ENCODE measurements around the gene SPEF2. TPM values are rescaled to one million over a fixed set of nuclear protein-coding genes. Genes with fewer than 3 reads are reported as not detected.

Gene SPEF2
- total RNA-seq, 2 experiments from 2014 or later, result 0.03 TPM; not detected in 1

DNA sequence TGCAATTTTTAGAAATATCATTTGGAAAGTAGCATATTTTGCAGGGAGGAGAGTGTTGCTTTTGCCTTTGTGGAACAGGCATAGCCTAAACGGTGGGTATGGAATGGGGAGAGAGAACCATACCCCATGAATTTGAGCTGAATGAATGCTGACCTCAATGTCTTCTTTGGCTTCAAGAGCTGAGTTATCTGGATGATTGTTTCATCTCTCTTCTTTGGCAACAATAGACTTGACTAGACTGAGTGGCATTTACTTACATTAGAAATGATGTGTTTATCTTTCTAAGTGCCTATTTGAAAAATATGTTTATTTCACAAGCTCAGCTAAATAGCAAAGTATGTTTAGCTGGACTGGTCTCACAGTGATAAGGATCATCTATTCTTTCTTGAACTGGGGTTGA lies 42.8 kb downstream of the SPEF2 start:
- peak overlapping the region; percentile 59; the same call in 1 of the 2 replicates for H2AFZ ChIP-seq (ENCODE audit: low read length)
- no peaks in the 10 kb centered on the region for H4K20me1 ChIP-seq (ENCODE audit: insufficient read depth, low read length)
- no peak overlapping the region for H3K4me2 ChIP-seq (ENCODE audit: low read length)
- no peak for DNase-seq (ENCODE audit: low spot score)
- no peaks in the 10 kb centered on the region for H3K9me2 ChIP-seq (ENCODE audit: insufficient read depth, low read length)
- no peak overlapping the region for H3K27ac ChIP-seq (ENCODE audit: low read depth, low read length, poor library complexity, severe bottlenecking)
- peaks cover 14% of the 10 kb centered on the region for H3K4me1 ChIP-seq (ENCODE audit: insufficient read depth, low read length, poor library complexity, severe bottlenecking)
- no peaks in the 10 kb centered on the region for H3K36me3 ChIP-seq (ENCODE audit: insufficient read depth, low read length)
- no TSS peak for BruUV-seq (replicated peaks)
- intact Hi-C loops (cut with micrococcal nuclease; ENCODE audit: unreplicated experiment), result no loop called here
- no peak overlapping the region for H3K4me3 ChIP-seq (ENCODE audit: low read depth, low read length, poor library complexity, severe bottlenecking)
- CTCF ChIA-PET (ENCODE audit: unreplicated experiment), result no interaction called here
- POLR2A ChIA-PET, result interaction anchor here (0.5 to 3.1 kb wide), 4 partner anchors 8 to 713 kb away, joined by 3 to 10 read pairs (median 4); no protein-coding TSS in a partner anchor
- peaks cover under 1% of the 10 kb centered on the region; the same call in 1 of the 2 replicates for H3K9me3 ChIP-seq (ENCODE audit: low read length)
- TF ChIP-seq EZH2phosphoT487 (IDR thresholded peaks at IDR 0.05; ENCODE audit: borderline replicate concordance, low read depth, low read length), result no peak
- TF ChIP-seq, protein P1, sequence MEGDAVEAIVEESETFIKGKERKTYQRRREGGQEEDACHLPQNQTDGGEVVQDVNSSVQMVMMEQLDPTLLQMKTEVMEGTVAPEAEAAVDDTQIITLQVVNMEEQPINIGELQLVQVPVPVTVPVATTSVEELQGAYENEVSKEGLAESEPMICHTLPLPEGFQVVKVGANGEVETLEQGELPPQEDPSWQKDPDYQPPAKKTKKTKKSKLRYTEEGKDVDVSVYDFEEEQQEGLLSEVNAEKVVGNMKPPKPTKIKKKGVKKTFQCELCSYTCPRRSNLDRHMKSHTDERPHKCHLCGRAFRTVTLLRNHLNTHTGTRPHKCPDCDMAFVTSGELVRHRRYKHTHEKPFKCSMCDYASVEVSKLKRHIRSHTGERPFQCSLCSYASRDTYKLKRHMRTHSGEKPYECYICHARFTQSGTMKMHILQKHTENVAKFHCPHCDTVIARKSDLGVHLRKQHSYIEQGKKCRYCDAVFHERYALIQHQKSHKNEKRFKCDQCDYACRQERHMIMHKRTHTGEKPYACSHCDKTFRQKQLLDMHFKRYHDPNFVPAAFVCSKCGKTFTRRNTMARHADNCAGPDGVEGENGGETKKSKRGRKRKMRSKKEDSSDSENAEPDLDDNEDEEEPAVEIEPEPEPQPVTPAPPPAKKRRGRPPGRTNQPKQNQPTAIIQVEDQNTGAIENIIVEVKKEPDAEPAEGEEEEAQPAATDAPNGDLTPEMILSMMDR (conservative IDR thresholded peaks at IDR 0.05; ENCODE audit: low read length), result no peak
- no peaks in the 10 kb centered on the region for H3K79me2 ChIP-seq (ENCODE audit: insufficient read depth, low read depth, low read length)

DNA sequence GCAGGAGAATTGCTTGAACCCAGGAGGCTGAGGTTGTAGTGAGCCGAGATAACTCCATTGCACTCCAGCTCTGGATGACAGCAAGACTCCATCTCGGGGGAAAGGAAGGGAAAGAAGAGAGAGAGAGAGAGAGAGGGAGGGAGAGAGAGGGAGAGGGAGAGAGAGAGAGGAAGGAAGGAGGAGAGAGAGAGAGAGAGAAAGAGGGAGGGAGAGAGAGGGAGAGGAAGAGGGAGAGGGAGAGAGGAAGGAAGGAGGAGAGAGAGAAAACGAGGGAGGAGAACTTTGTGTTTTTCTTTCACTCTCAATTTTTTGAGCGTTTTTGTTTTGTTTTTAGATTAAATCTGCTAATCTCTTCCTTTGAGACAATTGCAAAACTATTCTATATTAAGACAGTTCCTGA lies 46.9 kb downstream of the SPEF2 start:
- Histone ChIP-seq H3K79me2 (ENCODE audit: insufficient read depth, low read depth, low read length) (no peaks in the 10 kb centered on the region), H3K9me2 (ENCODE audit: insufficient read depth, low read length) (no peaks in the 10 kb centered on the region), H3K27ac (ENCODE audit: low read depth, low read length, poor library complexity, severe bottlenecking) (no peak overlapping the region), H3K4me3 (ENCODE audit: low read depth, low read length, poor library complexity, severe bottlenecking) (no peak overlapping the region), H2AFZ (ENCODE audit: low read length) (peak overlapping the region; percentile 84; the same call in 1 of the 2 replicates), H3K36me3 (ENCODE audit: insufficient read depth, low read length) (no peaks in the 10 kb centered on the region), H3K4me2 (ENCODE audit: low read length) (peak overlapping the region; percentile 26), H3K4me1 (ENCODE audit: insufficient read depth, low read length, poor library complexity, severe bottlenecking) (peaks cover 22% of the 10 kb centered on the region), H4K20me1 (ENCODE audit: insufficient read depth, low read length) (no peaks in the 10 kb centered on the region), H3K9me3 (ENCODE audit: low read length) (peaks cover 5% of the 10 kb centered on the region; the same call in 1 of the 2 replicates)
- intact Hi-C loops (cut with micrococcal nuclease; ENCODE audit: unreplicated experiment), result no loop called here
- no TSS peak for BruUV-seq (replicated peaks)
- CTCF ChIA-PET (ENCODE audit: unreplicated experiment), result no interaction called here
- TF ChIP-seq EZH2phosphoT487 (IDR thresholded peaks at IDR 0.05; ENCODE audit: borderline replicate concordance, low read depth, low read length), result no peak
- TF ChIP-seq, protein P1 (conservative IDR thresholded peaks at IDR 0.05; ENCODE audit: low read length), result no peak
- no peak for DNase-seq (ENCODE audit: low spot score)
- POLR2A ChIA-PET, result interaction anchor here (1.5 kb wide), 1 partner anchor 9 kb away, joined by 4 read pairs; no protein-coding TSS in a partner anchor

DNA sequence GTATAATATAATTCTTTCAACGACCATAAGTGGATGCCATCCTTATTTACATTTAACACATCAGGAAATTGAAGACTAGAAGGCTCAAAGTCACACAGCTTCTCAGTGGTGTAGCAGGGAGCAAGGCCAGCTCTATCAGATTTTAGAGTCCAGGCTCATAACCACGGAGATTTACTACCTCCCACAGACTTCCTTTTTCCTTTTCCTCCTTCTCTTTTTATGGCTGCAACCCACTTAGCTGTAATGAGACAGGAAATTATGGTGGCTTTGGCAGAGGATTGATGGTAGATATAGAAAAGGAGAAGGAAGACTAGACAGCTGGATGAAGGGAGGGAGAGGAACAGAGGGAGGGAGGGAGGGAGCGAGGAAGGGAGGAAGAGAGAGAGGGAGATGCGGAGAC lies 47.4 kb downstream of the SPEF2 start:
- intact Hi-C loops (cut with micrococcal nuclease; ENCODE audit: unreplicated experiment), result no loop called here
- no peak overlapping the region for H3K27ac ChIP-seq (ENCODE audit: low read depth, low read length, poor library complexity, severe bottlenecking)
- peak overlapping the region; percentile 84; the same call in 1 of the 2 replicates for H2AFZ ChIP-seq (ENCODE audit: low read length)
- ChIA-PET POLR2A (interaction anchor here (1.0 to 1.5 kb wide), 2 partner anchors 8 to 43 kb away, joined by 3 to 4 read pairs; no protein-coding TSS in a partner anchor), CTCF (ENCODE audit: unreplicated experiment) (no interaction called here)
- H3K36me3 ChIP-seq (ENCODE audit: insufficient read depth, low read length), result no peaks in the 10 kb centered on the region
- no peak for DNase-seq (ENCODE audit: low spot score)
- no peak overlapping the region for H3K4me3 ChIP-seq (ENCODE audit: low read depth, low read length, poor library complexity, severe bottlenecking)
- H3K4me1 ChIP-seq (ENCODE audit: insufficient read depth, low read length, poor library complexity, severe bottlenecking), result peaks cover 22% of the 10 kb centered on the region
- TF ChIP-seq EZH2phosphoT487 (IDR thresholded peaks at IDR 0.05; ENCODE audit: borderline replicate concordance, low read depth, low read length), result no peak
- TF ChIP-seq, protein P1 (conservative IDR thresholded peaks at IDR 0.05; ENCODE audit: low read length), result no peak
- H3K9me3 ChIP-seq (ENCODE audit: low read length), result peaks cover 5% of the 10 kb centered on the region; the same call in 1 of the 2 replicates
- no peaks in the 10 kb centered on the region for H3K79me2 ChIP-seq (ENCODE audit: insufficient read depth, low read depth, low read length)
- H3K9me2 ChIP-seq (ENCODE audit: insufficient read depth, low read length), result no peaks in the 10 kb centered on the region
- no peaks in the 10 kb centered on the region for H4K20me1 ChIP-seq (ENCODE audit: insufficient read depth, low read length)
- peak overlapping the region; percentile 26 for H3K4me2 ChIP-seq (ENCODE audit: low read length)
- no TSS peak for BruUV-seq (replicated peaks)
